CD4-positive, alpha-beta T cell treated with Interleukin-17A for 1 hour (primary cell): Measurements from ENCODE around the gene GDA.
"Not testable (repeated sequence)": the region's sequence is repeated elsewhere in the genome, so short reads cannot be mapped to it uniquely, and the experiment has no call there.

Experiments
- DNase-seq: peaks from one replicate; pipeline ENCODE4 v3.0.0-alpha.2; 2020

The GDA gene

DNA sequence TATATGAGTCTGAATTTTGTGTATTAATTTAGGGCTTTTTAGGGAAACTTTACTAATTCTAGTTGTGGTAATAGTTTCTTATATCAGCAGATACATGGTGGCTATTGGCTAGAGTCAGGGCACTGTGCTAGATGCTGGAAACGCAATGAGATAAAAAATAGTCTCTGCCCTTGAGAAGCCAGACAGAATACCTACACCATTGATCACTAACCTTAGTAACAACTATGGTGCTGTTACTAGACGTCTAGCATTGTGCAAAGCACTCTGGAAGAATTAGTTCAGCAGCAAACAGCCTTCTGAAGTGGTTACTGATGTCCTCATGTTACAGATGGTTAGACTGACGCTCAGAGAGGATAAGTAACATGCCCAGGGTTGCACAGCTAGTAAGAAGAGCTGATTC lies 61.8 kb downstream of the GDA start:
- DNase-seq: no peak

DNA sequence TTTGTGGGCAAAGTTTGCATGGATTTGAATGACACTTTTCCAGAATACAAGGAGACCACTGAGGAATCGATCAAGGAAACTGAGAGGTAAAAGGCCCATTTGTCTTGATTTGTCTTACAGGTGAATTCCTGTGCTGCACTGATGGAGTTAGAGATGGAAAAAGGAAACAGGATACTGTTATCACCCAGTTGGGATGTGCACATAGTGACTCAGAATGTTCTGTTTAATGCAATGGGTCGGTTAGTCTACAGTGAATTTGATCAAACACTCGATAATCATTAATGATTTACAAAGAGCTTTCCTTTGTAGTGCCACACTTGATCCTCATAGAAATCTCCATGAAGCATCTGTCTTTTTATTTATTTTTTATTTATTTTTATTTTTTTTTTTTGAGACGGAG lies 64.7 kb downstream of the GDA start:
- DNase-seq: no peak

DNA sequence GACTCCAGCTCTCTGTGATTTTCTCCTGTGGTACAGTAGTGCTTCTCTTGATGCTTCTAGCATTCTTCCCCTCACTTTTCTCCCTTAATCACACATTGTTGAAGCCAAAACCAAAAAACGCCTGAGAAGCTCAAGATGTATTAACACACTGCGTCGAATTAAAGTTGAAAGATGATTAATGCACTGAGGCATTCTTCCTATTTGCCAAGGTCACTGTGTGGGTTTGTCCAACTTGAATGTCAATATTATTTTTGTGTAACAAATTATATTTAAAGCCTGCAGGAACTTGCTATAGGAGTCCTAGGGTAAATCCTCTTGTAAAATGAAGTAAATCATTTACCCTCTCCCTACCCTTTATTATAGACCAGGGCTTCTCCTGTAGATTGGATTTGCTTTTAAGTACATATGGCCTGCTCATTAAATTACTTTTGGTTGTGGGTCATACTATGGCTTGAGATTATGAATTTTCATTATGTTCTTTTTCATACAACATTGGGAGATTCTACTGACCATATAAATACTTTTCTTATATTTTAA lies 68.1 kb downstream of the GDA start:
- no peak for DNase-seq

DNA sequence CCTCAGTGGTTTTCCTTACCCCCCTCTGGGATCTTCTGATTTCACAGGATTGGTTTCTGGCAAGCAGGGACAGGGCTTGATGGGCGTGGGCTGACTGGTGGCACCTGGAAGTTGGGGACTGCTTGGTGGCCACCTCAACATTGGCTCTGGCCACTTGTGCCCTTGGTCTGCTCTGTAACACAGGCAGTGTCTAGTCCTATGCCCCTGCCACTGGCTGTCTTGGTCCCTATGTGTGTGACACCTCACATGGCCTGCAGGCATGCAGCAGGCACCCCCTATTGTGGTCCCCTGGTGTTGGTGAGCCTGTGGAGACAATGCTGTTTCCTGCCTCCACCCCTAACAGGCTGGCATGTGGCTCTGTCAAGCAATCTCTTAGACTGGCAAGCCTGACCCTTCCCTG lies 71.3 kb downstream of the GDA start:
- no peak for DNase-seq

DNA sequence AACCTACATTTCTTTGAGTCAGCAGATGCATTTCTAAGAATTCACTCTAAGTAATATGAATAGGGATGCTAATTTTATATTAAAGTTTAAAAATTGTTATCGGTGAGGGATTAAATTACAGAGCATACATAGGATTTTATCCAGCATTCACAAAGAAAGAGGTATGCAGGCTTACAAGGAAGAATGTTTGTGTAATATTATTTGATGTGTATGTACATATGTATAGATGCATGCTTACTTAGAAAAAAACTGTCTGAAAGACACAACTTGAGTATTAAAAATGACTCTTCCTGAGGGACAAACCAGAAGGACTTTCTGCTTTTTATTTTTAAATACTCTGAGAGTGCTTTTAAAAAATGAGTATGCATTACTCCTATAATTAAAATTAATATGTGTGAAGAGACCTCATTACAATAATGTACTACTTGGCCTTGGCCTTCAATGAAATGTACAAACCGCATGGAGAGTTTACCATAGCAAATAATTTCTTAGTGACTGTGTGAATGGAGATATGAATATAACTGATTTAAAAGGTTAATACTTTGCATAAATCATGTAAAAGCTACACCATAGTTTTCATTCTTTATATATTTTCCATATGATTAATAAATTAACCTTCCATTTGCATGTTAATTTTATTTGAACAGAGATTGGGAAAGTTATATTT lies 77.0 kb downstream of the GDA start:
- no peak for DNase-seq

DNA sequence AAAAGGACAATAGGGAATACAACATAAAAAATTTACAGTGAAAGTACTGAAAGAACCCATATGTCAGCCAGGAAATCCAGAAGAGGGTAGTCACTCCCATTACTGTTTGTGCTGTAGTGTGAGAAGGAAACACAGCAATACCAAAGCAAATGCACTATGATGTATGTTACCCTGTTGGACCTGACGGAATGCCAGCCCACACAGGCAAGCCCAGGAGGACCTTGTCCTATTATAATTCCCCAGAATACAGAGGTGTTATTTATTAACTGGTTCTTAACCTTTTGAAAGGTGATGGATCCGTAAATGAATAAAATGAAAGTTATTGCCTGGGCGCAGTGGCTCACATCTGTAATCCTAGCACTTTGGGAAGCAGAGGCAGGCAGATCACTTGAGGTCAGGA lies 79.0 kb downstream of the GDA start:
- no peak for DNase-seq

DNA sequence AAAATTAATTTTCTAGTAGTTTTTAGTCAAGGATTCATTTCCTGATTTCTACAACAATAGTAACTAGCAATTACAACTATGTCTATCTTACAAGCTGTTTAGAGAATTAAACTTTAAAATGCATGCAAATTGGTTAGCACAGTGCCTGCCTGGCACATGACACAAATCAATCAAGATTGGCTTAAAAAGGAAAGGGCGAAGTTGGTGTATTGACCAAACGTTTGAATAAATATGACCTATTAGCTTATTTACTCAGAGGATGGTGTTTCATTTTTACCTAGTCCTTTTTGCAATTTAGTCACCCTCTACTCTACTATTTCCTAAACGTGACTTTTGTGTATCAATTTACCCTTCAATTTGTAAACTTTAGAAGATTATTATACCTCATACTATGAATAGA lies 83.5 kb downstream of the GDA start:
- no peak for DNase-seq

DNA sequence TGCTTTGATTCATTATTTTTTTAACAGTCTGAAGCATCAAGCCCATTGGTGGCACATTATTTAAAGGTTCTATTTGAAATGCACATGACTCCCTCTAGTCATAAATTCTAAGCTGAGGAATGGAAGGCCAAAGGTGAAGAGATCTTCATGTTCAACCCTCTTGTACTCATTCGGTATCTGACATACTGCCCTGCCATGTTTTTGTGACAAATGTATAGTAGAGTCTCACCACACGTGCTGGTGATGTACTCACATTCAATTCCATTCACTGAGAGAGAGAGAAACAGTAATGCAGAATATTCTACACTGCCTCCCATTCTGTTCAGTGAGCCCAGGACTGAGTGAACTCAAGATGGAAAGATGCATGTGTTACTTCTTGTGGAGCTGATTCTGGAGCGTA lies 98.3 kb downstream of the GDA start:
- no peak for DNase-seq

DNA sequence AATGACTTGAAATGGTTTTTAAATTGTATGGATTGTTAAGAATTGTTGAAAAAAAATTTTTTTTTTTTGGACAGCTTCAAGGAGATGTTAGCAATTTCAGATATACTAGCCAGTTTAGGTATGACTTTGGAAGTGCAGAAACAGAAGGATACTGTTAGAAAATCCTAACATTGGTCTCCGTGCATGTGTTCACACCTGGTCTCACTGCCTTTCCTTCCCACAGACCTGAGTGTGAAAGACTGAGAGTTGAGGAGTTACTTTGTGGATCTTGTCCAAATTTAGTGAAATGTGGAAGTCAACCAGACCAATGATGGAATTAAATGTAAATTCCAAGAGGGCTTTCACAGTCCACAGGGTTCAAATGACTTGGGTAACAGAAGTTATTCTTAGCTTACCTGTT lies 102.3 kb downstream of the GDA start:
- no peak for DNase-seq

DNA sequence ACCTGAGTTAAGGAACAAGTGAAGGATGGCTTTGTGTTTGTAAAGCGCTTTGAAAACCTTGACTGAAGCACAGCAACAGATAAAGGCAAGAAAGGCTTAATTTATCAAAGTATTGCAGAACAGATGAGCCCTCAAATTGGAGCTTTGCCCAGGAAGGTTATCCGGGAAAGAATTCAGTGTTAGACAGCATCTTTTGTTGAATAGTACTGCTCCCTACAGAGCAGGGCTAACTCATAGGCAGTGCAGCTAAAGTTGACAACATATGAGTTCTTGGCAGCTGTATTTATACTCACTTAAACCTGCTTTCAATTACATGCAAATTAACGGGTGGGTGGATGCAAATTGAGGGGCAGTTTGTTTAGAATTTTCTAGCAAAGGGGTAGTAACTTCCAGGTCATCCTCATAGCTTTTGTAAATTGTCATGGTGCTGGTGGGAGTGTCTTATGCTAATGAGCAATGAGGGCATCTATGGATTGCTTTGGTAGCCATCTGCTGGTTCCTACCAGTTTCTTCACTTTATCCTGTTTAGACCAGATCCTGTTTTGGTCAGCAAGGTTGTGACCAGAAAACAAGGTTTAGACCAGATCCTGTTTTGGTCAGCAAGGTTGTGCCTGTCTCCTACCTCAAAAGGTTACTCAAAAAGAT lies 105.8 kb downstream of the GDA start:
- DNase-seq: no peak

DNA sequence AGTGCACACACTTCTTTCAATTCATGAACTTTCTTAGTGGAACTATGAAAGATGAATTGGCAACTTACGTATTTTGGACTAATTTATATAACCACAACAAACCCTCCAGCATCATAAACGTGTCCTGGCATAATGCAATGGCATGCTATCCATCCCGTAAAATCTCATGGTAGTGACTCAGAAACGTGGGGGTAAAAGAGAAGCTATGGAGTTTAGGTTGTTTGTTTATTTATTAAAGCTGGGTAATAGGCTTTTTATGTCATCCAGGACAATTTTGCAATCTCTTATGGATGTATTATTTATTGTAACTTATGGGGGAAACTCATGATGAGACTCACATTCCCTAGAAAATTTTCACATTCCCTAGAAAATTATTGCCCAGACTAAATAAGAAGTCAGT lies 106.3 kb downstream of the GDA start:
- no peak for DNase-seq

DNA sequence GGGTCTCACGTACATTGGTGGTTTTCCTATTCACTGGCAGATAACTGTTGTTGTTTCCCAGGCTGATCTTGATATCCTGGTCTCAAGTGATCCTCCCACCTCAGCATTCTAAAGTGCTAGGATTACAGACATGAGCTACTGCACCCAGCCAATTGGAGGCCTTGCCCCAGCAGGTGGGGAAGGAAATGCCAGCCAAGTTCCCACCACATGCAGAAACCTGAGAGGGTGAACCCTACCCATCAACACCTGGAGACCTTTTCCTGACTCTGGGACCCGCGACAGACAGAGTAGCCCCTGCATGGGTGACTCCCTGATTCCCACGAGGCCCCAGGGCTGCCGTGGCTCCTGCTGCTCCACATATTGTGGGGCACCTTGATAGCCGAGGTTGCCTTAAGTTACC lies 107.7 kb downstream of the GDA start:
- DNase-seq: no peak

DNA sequence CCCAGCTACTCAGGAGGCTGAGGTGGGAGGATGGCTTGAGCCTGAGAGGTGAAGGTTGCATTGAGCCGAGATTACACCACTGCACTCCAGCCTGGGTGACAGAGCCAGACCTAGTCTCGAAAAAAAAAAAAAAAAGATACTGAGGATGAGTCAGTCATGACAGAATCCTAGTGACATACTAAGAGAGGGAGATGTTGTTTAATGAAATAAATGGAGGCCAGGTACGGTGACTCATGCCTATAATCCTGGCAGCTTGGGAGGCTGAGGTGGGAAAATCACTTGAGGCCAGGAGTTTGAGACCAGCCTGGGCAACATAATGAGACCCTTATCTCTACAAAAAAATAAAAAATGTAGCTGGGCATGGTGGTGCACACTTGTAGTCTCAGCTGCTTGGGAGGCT lies 108.6 kb downstream of the GDA start:
- DNase-seq: no peak

DNA sequence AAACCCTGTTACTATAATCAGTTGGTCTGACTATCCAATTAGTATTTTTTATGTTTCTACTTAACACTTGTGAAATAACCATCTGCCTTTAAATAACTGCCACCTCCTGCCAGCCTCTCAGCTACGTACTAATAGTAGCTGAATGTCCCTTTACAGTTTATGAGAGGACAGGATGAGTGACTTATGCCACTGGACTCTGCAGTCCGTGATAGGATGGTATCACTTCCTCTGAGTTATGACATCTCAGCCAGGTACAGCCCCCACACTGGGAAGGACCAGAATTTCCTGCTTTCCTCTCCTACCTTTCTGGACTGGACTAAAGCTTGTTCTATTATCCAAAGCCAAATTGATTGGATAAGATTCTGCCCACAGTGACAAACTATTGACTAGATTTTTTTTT lies 112.8 kb downstream of the GDA start:
- DNase-seq: no peak

DNA sequence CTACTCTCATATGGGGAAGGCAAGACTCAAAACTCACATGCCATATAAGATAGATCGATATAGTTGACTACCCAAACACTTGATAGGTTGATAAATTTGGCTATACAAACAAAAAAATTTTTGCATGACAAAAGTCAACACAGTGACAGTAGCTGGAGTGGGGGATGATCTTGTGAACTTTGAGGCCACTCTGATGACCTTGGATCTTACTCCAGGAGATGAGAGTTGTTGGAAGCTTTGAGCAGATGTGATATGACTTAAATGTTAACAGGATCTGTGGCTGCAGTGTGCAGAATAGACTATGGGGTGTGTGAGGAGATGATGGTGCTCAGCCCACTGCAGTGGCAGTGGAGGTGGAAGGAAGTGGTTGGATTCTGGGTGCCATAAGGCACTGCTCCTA lies 114.3 kb downstream of the GDA start:
- no peak for DNase-seq

DNA sequence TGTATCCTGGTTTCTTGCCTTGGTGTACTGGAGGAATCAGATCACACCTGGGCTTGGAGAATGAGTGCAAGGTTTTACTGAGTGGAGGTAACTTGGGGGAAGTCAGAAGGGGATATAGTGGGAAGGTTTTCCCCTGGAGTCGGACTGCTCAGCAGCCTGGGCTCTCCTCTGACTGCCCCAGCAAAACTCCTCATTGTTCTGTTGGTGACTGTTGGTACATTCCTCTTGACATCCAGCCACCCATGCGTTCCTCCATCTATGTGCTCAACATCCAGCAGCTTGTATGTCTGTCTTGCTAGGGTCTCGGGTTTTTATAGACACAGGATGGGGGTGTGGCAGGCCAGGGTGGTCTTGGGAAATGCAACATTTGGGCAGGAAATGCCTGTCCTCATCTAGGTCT lies 119.7 kb downstream of the GDA start:
- DNase-seq: no peak

DNA sequence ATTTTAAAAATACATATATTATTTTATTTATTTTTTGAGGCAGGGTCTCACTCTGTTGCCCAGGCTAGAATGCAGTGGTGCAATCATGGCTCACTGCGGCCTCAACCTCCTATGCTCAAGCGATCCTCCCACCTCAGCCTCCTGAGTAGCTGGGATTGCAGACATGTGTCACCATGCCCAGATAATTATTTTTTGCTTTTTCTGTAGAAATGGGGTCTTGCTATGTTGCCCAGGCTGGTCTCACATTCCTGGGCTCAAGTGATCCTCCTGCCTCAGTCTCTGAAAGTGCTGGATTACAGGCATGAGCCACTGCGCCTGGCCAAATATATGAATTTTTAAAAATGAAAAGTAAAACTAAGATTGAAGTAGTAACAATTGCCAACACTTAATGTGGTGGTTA lies 121.1 kb downstream of the GDA start:
- DNase-seq: not testable (repeated sequence)

DNA sequence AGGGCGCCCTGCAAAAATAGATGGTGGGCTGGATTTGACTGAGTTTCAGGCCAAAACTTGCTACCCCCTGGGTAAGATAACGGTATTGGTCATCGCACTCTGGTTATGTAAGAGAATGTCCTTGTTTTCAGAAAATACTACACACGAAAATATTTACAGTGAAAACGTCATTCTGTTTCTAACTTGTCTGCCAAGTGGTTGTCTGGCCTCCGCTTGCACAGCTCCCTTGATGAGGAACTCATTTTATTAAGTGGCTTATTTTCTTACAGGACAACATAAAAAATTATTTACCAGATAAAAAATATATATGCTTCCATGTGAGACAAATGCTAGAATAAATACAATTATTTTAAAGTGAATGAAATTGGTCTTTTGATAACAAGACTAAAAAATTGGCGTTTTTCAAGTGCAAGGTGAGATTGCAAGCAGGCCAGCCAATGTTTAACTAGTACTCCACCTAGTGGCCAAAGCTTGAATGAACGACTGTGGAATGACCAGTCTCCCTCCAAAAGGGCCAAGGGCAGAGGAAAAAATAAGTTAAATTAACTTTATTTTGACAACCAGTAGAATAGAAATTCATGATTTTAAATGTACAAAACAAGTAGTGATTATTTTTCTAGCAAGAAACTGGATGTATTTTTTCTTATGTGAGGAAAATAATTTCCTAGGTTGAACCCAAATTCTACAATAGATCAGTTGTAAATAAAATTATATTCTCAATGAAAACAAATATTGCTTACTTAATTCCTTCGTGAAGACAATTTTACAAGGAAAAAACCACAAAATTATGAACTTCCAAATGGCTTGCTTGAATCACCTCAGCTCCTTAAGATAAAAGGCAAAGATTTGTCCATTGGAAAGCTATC lies 122.6 kb downstream of the GDA start:
- peak; percentile 54 for DNase-seq

DNA sequence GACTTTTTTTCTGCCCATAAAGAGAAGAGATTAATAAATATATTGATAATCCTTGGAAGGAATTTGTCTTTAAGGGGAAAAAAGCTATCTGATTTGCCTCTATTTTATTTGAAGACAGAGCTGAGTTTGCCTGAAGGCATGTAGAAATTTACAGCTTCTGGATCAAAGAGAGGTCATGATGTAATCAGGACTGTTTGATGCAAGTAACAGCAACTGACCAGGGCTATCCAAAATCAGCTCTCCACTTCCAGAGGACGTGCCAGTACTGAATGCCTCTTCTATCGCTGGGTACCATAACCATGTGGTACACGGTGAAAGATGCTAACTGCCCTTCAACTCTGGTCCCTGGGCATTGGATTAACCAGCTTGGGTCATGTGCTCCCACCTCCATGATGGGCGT lies 125.2 kb downstream of the GDA start:
- no peak for DNase-seq

DNA sequence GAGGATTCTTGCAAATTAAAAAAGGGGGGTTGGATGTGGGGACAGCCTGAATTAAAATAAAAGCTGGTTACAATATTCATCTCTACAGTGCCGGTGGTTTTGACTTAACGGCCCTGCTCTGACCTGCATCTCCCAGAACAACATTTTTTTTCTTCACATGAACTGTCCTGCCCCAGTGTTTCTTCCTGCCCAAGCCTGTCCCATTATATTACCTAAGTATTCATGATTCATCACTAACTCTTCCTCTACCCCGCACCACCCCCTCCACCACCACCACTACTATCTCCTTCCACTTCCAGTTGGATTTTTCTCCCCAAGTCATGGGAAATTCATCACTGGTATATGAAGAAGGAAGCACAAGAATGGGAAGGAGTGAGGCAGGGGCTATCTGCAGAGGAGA lies 125.7 kb downstream of the GDA start:
- DNase-seq: no peak

DNA sequence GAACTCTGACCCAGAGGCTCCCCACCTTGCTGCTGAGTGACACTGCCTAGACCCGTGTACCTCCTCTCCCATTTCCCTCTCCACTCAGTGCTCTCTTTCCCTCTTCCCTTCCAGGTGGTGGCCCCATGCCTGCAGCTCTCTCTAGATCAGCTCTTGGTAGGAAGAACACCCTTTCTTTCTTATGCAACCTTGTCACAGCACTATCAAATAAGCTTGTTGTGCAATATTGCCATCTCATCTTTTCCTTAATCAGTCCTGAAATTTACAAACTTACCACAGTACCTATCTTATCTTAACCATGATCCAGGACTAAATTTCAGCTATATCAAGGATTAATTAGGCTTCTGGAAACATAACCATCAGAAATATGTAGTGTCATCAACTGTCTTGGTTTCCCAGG lies 127.2 kb downstream of the GDA start:
- no peak for DNase-seq

DNA sequence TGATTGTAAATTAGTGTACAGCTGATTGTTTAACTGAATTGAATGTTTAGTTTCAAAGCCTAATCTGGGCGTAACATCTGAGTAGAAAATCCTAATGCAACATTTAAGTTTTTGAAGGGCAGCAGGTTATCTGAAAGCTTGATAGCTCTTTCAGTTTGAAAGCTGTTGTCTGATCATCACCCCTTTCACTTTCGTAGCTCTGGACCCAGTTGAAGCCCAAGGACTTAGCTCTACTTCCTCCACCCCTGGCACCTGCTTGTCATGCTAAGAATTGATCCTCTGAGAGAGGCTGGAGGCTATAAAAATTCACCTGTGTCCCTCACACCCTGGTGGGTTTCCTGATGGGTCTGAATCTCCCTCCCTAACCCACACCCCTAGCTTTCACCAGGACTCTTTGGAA lies 129.7 kb downstream of the GDA start:
- no peak for DNase-seq

DNA sequence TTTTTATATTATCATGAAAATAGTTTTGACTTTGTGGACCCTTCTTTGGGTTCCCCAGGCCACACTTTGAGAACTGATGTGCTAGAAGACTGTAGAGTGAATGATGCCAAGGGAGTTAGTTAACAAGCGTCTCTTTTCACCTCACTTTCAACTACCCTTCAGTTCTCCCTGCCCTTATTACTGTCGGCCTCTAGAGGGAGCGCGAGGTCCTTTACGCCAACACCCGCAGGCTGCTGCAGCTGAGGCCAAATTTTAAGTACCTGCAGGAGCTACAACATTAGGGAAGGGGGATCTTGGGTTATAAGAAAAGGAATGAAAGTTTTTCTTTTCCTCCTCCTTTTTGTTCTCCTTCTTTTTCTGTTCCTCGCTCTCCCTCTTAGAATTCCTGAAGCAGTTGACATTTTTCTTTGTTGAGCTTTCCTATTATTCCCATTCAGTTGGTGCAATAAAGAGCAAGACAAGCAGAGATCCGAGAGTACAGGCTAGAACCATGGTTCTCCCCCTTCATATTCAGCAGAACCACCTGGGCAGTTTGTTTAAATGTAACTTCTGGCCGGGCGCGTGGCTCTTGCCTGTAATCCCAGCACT lies 131.8 kb downstream of the GDA start:
- DNase-seq: peak; percentile 71

DNA sequence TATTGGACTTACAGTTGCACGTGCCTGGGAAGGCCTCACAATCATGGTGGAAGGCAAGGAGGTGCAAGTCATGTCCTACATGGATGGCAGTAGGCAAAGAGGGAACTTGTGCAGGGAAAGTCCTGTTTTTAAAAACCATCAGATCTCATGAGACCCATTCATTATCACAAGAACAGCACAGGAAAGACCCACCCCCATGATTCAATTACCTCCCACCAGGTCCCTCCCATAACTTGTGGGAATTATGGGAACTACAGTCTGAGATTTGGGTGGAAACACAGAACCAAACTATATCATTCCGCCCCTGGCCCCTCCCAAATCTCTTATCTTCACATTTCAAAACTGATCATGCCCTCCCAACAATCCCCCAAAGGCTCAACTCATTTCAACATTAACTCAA lies 140.2 kb downstream of the GDA start:
- DNase-seq: no peak
